Thoracic aorta (tissue), 2 donors: Measurements from ENCODE around the gene SYNDIG1. TPM values are rescaled to one million over a fixed set of nuclear protein-coding genes. Genes with fewer than 3 reads are reported as not detected.

Experiments
- ATAC-seq: fragments of 150-250 bp; one replicate; pipeline ENCODE4 v1.8.0; 2017; ENCODE audit warnings: low read depth; ENCODE audit not compliant: insufficient number of reproducible peaks, low FRiP score
- DNase-seq: peaks from one replicate; pipeline ENCODE4 v3.0.0-alpha.2; 2020; ENCODE audit warnings: low spot score
- H3K27ac ChIP-seq, 2 donors: fragments of 200-600 bp; sonication (generic); 1 replicate in 1 of 2; 2 replicates in 1 of 2; pipeline ENCODE4 v1.5.1; 2016; ENCODE audit warnings: mild to moderate bottlenecking in 2 of 2, moderate library complexity in 2 of 2
- H3K27me3 ChIP-seq: fragments of 200-600 bp; sonication (generic); replicated peaks from 2 replicates; pipeline ENCODE4 v1.6.0; 2016; ENCODE audit warnings: mild to moderate bottlenecking; ENCODE audit not compliant: insufficient read depth
- H3K36me3 ChIP-seq: fragments of 200-600 bp; sonication (generic); one replicate; pipeline ENCODE4 v1.5.1; 2016
- H3K4me1 ChIP-seq, 2 donors: fragments of 200-600 bp; sonication (generic); 1 replicate in 1 of 2; 2 replicates in 1 of 2; pipeline versions ENCODE4 v1.5.1 to v1.6.0; 2016; ENCODE audit warnings: low read depth in 2 of 2, mild to moderate bottlenecking in 1 of 2; ENCODE audit not compliant: control insufficient read depth in 1 of 2
- H3K4me3 ChIP-seq: fragments of 200-600 bp; sonication (generic); 2 replicates; pipeline ENCODE4 v1.5.1; 2016; ENCODE audit warnings: mild to moderate bottlenecking
- H3K9me3 ChIP-seq: fragments of 200-600 bp; sonication (generic); 2 replicates; pipeline ENCODE4 v1.5.1; 2016
- CTCF ChIP-seq: fragments of 200-600 bp; sonication (generic); IDR thresholded peaks from one replicate; pipeline ENCODE4 v1.5.1; 2019; ENCODE audit warnings: antibody characterized with exemption
- total RNA-seq, 2 donors: library from RNA; depleted of rRNA; stranded (reverse); fragments of >200 nt; gene quantifications; one replicate each; pipeline versions ENCODE4 v1.1.0 to v1.2.3, GENCODE V29; 2016

The SYNDIG1 gene
- total RNA-seq, 2 donors from 2014 or later = 1.8 to 5.4 TPM

DNA sequence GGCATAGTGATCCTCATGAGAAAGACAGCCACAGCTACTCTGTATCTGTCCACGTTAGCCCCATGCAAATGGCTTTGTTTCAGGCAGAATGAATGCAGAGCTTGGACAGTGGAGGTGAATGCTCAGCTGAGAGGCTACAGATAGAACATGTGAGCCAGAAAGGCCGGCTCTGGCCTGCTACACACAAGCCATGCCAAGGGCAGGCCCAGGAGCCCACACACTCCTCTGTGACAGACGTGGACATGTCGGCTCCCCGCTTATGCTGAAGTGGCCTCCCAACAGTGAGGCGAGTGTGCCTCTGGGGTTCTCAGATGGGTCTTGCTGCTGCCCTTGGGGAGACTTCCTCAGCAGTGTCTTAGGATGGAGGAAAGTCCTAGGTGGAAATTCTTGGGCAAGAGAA, 159.6 kb downstream of the SYNDIG1 start:
- TF ChIP-seq CTCF = no peak
- Histone ChIP-seq H3K9me3 (no peaks in the 10 kb centered on the region), H3K27ac (no peak overlapping the region), H3K36me3 (no peaks in the 10 kb centered on the region), H3K27me3 (no peaks in the 10 kb centered on the region), H3K4me1 (no peaks in the 10 kb centered on the region), H3K4me3 (no peak overlapping the region)
- no peak for DNase-seq
- no peak for ATAC-seq

DNA sequence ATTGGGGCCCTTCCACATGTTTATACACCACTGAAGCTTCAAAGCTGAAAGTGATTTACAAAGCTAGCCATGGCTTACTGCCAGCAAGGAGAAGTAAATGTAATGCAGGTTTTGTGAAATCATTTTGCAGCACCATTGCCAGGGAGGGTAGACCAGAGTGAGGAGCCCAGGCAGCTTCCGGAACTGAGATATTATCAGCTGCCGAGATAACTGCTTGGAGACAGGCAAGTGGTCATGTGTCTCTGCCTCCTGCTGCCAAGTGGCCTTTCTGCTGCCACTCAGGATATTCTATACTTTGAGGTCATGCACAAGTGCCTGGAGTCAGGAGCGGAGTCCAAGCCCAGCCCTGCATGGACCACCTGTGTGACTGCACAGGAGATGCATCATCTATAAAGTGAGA, 160.2 kb downstream of the SYNDIG1 start:
- no peak for TF ChIP-seq CTCF
- Histone ChIP-seq H3K36me3 (no peaks in the 10 kb centered on the region), H3K27ac (no peak overlapping the region), H3K27me3 (no peaks in the 10 kb centered on the region), H3K4me3 (no peak overlapping the region), H3K9me3 (no peaks in the 10 kb centered on the region), H3K4me1 (no peaks in the 10 kb centered on the region)
- DNase-seq (no peak), ATAC-seq (no peak)

- ATAC-seq = no peak
- Histone ChIP-seq H3K4me1 (no peaks in the 10 kb centered on the region), H3K27me3 (no peaks in the 10 kb centered on the region), H3K36me3 (no peaks in the 10 kb centered on the region), H3K27ac (no peak overlapping the region), H3K9me3 (no peaks in the 10 kb centered on the region), H3K4me3 (no peak overlapping the region)
- no peak for DNase-seq
- TF ChIP-seq CTCF = no peak
Measured at GRCh38 chr20:24630486-24631172, 161.2 kb downstream of the SYNDIG1 start.

DNA sequence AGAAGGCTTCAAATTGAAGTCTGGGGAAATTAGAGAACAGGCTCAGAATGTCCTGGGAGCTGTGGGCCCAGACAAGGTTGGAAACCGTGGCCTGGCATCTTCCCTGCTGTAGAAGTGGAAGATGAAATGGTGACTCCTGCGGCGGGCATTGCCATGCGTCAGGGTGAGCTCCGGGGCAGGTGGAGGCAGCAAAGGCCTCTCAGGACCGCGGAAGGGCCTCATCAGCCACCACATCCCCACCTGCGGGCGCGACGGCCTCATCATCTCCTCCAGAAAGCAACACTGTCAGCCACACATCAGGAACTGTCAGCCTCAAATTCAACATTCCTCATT, 161.7 kb downstream of the SYNDIG1 start:
- Histone ChIP-seq H3K9me3 (no peaks in the 10 kb centered on the region), H3K27ac (no peak overlapping the region), H3K27me3 (no peaks in the 10 kb centered on the region), H3K4me1 (no peaks in the 10 kb centered on the region), H3K4me3 (no peak overlapping the region), H3K36me3 (no peaks in the 10 kb centered on the region)
- ATAC-seq (no peak), DNase-seq (no peak)
- TF ChIP-seq CTCF = no peak

- DNase-seq (no peak), ATAC-seq (no peak)
- Histone ChIP-seq H3K4me3 (no peak overlapping the region), H3K27ac (no peak overlapping the region), H3K4me1 (no peaks in the 10 kb centered on the region), H3K9me3 (no peaks in the 10 kb centered on the region), H3K36me3 (no peaks in the 10 kb centered on the region), H3K27me3 (no peaks in the 10 kb centered on the region)
- TF ChIP-seq CTCF = no peak
Measured at GRCh38 chr20:24632581-24632980, 163.2 kb downstream of the SYNDIG1 start.
